Natural killer cell treated with Interleukin-12 subunit alpha and Interleukin-12 subunit beta and Interleukin-15 and Interleukin-18, amount 100 ng/mL, for 72 hours (primary cell): ENCODE measurements around the gene FTCDNL1. TPM values are rescaled to one million over a fixed set of nuclear protein-coding genes. Genes with fewer than 3 reads are reported as not detected.
A peak's percentile ranks its signal among the peaks of the same experiment; 100 is the strongest.

Source experiments
- ATAC-seq, 2 donors: fragments of 150-1000 bp; cut with Tn5 transposase in 1 of 2; sonication (Bioruptor Pico), chemical (Tn5 transposase) in 1 of 2; 2 replicates each; pipeline ENCODE4 v1.10.0; 2021
- DNase-seq: peaks from one replicate; pipeline ENCODE4 v3.0.0; 2022; ENCODE audit warnings: low spot score
- H3K27ac Mint-ChIP-seq, 2 donors: 1 replicate in 1 of 2; 2 replicates in 1 of 2; pipeline ENCODE4 v1.8.0; 2022; ENCODE audit warnings: mixed read lengths in 2 of 2, mild to moderate bottlenecking in 1 of 2, moderate library complexity in 1 of 2
- H3K27me3 Mint-ChIP-seq, 2 donors: 1 replicate in 1 of 2; 2 replicates in 1 of 2; pipeline ENCODE4 v1.8.0; 2022; ENCODE audit warnings: mixed read lengths in 2 of 2
- H3K36me3 Mint-ChIP-seq: one replicate; pipeline ENCODE4 v1.8.0; 2022; ENCODE audit warnings: mixed read lengths
- H3K4me1 Mint-ChIP-seq, 2 donors: 1 replicate in 1 of 2; 2 replicates in 1 of 2; pipeline ENCODE4 v1.8.0; 2022; ENCODE audit warnings: low read depth in 2 of 2, mixed read lengths in 2 of 2, mild to moderate bottlenecking in 1 of 2
- H3K4me3 Mint-ChIP-seq: one replicate; pipeline ENCODE4 v1.8.0; 2022; ENCODE audit warnings: mixed read lengths
- H3K9me3 Mint-ChIP-seq: 2 replicates; pipeline ENCODE4 v1.8.0; 2022; ENCODE audit warnings: mixed read lengths
- total RNA-seq, 2 donors: library from RNA; stranded (reverse); gene quantifications; one replicate each; pipeline ENCODE4 v1.2.3, GENCODE V29; 2022

Gene FTCDNL1
- total RNA-seq, 2 donors from 2014 or later = 0.48 to 2.2 TPM

DNA sequence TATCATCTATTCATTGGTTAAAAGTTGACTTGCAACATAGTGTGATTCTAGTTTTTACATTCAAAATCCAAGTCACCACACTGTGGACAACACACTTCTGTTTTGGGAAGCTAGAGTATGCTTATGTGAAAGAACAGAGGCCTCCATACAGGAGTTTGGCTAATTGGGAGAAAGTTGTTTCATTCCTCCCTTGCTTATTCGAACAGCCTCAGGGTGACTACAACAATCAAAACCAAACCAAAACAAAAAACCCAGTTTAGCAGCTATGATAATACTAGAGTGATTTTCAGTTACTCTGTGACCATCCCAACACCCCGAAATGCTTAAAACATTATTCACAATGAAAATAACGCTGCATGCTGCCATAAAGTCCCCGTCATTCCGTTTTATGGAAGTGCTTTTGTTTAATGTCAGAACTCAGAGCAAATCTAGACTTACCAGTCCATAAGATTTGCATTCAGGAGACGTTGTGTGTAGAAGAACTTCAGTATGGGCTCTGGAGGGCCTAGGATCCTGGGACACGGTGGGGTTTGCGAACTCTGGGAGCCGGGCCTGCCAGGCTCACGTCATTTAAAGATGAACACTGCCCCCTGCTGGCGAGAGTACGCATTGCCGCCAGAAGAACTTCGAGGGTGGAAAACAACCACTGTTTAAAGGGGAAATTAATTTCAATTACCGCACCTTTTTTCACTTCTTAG, 111.4 kb downstream of the FTCDNL1 start:
- no peaks in the 10 kb centered on the region for H3K36me3 Mint-ChIP-seq
- ATAC-seq (peak in 1 of 2 donors; percentile 57), DNase-seq (peak; percentile 69)
- H3K27ac Mint-ChIP-seq = no peak overlapping the region
- H3K9me3 Mint-ChIP-seq = no peaks in the 10 kb centered on the region
- peaks cover 22 to 35% of the 10 kb centered on the region in 2 donors for H3K27me3 Mint-ChIP-seq
- no peak overlapping the region for H3K4me3 Mint-ChIP-seq
- H3K4me1 Mint-ChIP-seq = peaks cover 7 to 11% of the 10 kb centered on the region in 2 donors

DNA sequence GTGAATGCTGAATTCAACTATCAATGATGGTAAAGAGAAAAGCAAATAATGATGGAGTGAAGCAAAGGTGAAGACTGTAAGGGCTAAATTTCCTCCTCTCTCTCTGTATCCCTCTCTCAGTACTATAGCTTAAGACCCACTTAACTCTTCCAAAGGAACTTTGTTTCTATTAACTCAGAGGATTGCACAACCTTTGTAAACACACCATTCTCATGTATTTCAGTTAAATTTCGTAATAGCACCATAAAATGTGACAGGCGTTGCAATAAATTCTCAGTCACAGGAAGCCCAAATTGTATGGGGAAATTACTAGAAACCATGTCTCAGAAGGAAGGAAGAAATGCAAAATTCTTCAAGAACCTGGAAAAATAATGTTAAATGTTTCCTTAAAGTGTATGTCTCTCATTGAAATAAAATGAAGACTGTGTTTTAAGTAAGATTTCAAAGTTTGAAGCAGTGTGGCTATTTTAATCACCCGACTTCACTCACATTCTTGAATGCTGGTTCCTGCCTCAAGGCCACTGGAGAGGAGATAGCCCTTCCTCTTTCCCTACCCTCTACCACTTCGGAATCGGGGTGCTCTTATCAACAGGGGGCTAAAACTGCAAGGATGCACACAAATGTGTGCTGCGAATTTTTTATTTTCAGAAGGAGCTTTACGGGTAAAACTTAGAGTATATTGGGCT, 112.1 kb downstream of the FTCDNL1 start:
- Mint-ChIP-seq H3K27ac (no peak overlapping the region), H3K9me3 (no peaks in the 10 kb centered on the region), H3K4me3 (no peak overlapping the region), H3K4me1 (peaks cover 7 to 11% of the 10 kb centered on the region in 2 donors), H3K36me3 (no peaks in the 10 kb centered on the region), H3K27me3 (peaks cover 22 to 35% of the 10 kb centered on the region in 2 donors)
- ATAC-seq (peak in 1 of 2 donors; percentile 16), DNase-seq (no peak)

DNA sequence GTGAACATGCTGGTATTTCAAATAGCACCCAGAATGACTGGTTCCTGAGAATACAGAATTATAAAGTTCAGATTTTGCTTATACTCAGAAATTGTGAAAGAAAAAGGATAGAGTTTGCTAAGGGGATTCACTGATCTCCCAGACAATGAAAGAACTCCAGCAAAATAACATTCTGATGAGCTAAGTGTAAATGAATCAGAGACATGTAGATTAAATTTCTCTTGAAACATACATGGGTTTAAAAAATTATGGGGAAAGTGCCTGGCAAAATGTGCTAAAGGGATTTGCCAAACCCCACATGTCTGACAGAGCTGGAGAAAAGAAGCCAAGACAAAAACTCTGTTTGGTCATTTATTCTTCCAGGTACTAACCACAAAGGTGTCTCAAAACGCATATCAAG, 116.3 kb downstream of the FTCDNL1 start:
- Mint-ChIP-seq H3K9me3 (no peaks in the 10 kb centered on the region), H3K36me3 (no peaks in the 10 kb centered on the region), H3K4me3 (no peak overlapping the region), H3K27ac (no peak overlapping the region), H3K27me3 (peaks cover 18 to 30% of the 10 kb centered on the region in 2 donors), H3K4me1 (peaks cover 2 to 7% of the 10 kb centered on the region in 2 donors)
- DNase-seq = no peak
- no peak for ATAC-seq

DNA sequence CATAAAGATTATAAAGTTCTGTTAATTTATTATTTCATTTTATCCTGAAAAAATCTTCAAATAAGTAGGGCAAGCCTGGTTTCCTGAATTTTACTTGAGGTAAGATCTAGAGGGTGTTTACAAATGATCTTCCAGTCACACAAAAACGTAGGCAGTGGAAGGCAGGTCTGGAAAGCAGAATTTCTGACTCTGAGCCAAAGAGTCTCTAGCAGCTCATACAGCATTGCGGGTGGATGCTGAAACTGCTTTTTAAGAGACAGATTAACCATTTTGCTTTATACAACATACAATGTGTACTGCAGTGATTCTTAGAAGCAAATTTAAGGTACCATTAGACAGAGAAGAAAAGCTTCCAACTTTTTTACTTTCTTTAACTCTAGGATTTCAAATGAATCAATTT, 117.0 kb downstream of the FTCDNL1 start:
- H3K4me3 Mint-ChIP-seq = no peak overlapping the region
- H3K4me1 Mint-ChIP-seq = peaks cover 0 to 2% of the 10 kb centered on the region in 2 donors
- no peaks in the 10 kb centered on the region for H3K36me3 Mint-ChIP-seq
- H3K27me3 Mint-ChIP-seq = peaks cover 17 to 25% of the 10 kb centered on the region in 2 donors
- H3K27ac Mint-ChIP-seq = no peak overlapping the region
- no peak for ATAC-seq
- DNase-seq = no peak
- H3K9me3 Mint-ChIP-seq = no peaks in the 10 kb centered on the region

DNA sequence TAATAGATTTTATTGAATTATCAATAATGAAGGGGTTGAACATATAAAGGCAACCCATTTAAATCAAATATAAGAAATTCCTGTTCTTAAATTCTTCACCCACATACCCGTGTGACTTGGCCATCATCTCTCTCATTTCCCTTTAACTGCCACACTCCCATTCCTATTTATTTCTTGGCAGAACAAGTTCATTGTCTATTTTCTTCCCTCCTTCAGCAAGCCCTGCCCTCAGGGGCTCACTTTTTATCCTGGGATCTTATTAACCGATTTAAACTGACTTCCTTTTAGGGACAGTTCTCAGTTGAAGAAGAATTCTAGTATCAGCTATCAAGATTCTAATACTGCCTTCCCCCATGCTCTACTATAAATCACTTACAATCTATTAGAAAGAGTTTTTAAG, 123.2 kb downstream of the FTCDNL1 start:
- H3K27me3 Mint-ChIP-seq = peaks cover 11 to 35% of the 10 kb centered on the region in 2 donors
- no peak overlapping the region for H3K27ac Mint-ChIP-seq
- ATAC-seq = no peak
- H3K4me3 Mint-ChIP-seq = no peak overlapping the region
- no peaks in the 10 kb centered on the region for H3K9me3 Mint-ChIP-seq
- no peak for DNase-seq
- no peaks in the 10 kb centered on the region for H3K36me3 Mint-ChIP-seq
- H3K4me1 Mint-ChIP-seq = no peaks in the 10 kb centered on the region

DNA sequence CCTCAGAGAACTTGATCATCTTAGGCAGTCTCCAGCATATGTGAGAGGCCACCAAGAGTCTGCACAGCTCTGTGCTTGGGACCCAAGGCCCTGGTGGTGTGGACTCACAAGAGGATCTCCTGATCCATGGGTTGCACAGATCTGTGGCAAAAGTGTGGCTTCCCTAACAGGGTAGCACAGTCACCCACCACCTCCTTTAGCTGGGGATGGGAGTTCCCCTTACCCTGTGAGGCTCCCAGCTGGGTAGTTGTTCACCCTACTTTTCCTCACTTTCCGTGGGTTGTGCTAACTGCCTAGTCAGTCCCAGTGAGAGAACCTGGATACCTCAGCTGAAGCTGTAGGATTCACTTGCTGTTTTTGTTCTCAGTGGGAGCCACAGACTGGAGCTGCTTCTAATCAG, 123.7 kb downstream of the FTCDNL1 start:
- Mint-ChIP-seq H3K27me3 (peaks cover 11 to 34% of the 10 kb centered on the region in 2 donors), H3K36me3 (no peaks in the 10 kb centered on the region), H3K4me3 (no peak overlapping the region), H3K4me1 (no peaks in the 10 kb centered on the region), H3K9me3 (no peaks in the 10 kb centered on the region), H3K27ac (no peak overlapping the region)
- DNase-seq = no peak
- peak; percentile 15 to 17 for ATAC-seq

DNA sequence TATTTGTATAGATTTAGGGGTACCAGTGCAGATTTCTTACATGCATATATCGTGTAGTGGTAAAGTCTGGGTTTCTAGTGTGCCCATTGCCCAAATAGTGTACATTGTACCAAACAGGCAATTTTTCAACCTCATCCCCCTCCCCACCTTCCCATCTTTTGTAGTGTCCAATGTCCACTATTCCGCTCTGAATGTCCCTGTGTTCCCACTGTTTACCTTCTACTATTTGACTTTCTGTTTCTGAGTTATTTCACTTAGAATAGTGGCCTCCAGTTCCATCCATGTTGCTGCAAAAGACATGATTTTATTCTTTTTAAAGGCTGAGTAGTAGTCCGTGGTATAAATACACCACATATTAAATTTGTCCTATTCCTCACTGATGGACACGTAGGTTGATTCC, 132.9 kb downstream of the FTCDNL1 start:
- ATAC-seq (no peak), DNase-seq (no peak)
- H3K4me1 Mint-ChIP-seq = no peaks in the 10 kb centered on the region
- H3K27me3 Mint-ChIP-seq = peaks cover 3 to 9% of the 10 kb centered on the region in 2 donors
- no peak overlapping the region for H3K4me3 Mint-ChIP-seq
- no peak overlapping the region for H3K27ac Mint-ChIP-seq
- peaks cover 3% of the 10 kb centered on the region for H3K9me3 Mint-ChIP-seq
- H3K36me3 Mint-ChIP-seq = no peaks in the 10 kb centered on the region

DNA sequence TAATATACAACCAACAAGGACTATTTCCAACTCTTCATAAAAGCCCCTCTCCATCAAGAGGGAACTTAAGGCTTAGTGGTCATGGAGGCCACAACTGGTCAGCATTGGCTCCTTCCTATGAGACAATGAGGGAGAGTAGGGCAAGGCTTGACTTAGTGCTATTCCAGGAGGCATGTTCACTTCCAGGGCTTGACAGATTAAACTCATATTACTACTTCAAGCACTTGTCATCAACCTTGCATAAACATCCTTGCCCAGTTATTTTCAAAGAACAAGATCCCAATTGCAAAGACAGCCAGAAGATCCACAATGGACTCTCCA, 133.4 kb downstream of the FTCDNL1 start:
- H3K36me3 Mint-ChIP-seq = no peaks in the 10 kb centered on the region
- DNase-seq = no peak
- no peak overlapping the region for H3K4me3 Mint-ChIP-seq
- H3K27ac Mint-ChIP-seq = no peak overlapping the region
- no peaks in the 10 kb centered on the region for H3K4me1 Mint-ChIP-seq
- no peak for ATAC-seq
- H3K27me3 Mint-ChIP-seq = peaks cover 6 to 14% of the 10 kb centered on the region in 2 donors
- peaks cover 3% of the 10 kb centered on the region for H3K9me3 Mint-ChIP-seq

DNA sequence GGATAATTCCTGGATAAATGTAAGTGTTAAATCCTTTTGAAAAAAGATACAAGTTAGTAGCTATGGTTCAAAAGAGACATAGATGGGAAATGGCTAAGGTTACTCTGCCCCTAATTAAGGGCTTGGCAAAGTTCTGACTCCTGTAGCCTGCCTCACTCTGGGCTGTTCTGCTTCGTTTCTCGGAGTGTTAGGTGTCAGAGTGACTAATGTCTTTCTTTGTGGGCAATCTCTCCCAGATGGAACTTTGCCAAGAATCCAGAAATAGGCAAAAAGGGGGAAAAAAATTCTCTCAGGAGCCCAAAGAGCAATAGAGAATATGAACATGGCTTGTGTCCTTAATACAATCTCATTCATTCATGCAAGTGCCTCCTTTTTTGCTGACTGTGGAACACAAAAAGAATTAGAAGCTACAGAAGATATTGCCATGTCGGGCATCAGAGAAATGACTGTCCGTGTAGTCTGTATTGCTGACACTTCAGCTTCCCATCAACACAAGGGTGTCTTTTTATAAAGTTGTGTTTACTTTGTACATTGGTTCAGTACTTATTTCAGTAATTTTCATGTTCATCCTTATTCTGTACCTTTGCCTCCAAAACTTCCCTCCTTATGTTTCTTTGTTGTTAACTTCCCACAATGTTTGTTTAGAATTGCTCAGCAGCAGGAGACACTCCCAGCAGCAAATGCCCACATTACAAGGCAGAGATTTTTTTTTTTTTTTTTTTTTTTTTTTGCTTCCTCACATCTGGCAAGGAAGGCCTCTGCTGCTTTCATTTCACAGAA, 134.0 kb downstream of the FTCDNL1 start:
- ATAC-seq (no peak), DNase-seq (no peak)
- H3K36me3 Mint-ChIP-seq = no peaks in the 10 kb centered on the region
- H3K4me1 Mint-ChIP-seq = no peaks in the 10 kb centered on the region
- H3K27me3 Mint-ChIP-seq = peaks cover 6 to 16% of the 10 kb centered on the region in 2 donors
- no peak overlapping the region for H3K4me3 Mint-ChIP-seq
- H3K9me3 Mint-ChIP-seq = peaks cover 3% of the 10 kb centered on the region
- no peak overlapping the region for H3K27ac Mint-ChIP-seq

DNA sequence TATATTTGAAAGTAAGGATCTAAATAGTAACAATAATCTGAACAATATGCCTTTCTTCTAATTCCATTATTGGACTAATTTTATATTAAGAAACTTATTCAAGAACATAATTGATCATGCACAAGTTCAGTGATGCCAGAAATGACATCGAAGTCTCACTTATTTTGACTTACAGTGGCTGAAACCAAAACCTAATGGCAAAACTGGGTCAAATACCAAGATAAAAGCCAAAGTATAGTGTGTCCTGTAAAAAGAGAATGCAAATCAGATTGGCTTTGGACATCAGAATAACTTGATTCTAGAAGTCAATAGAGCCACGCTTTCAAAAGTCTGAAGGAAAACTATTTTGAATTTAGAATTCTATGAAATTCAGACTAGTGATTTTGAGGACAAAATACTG, 137.2 kb downstream of the FTCDNL1 start:
- Mint-ChIP-seq H3K27ac (no peak overlapping the region), H3K4me1 (no peaks in the 10 kb centered on the region), H3K27me3 (peaks cover 7 to 22% of the 10 kb centered on the region in 2 donors), H3K4me3 (no peak overlapping the region), H3K36me3 (no peaks in the 10 kb centered on the region), H3K9me3 (no peaks in the 10 kb centered on the region)
- ATAC-seq (no peak), DNase-seq (no peak)

DNA sequence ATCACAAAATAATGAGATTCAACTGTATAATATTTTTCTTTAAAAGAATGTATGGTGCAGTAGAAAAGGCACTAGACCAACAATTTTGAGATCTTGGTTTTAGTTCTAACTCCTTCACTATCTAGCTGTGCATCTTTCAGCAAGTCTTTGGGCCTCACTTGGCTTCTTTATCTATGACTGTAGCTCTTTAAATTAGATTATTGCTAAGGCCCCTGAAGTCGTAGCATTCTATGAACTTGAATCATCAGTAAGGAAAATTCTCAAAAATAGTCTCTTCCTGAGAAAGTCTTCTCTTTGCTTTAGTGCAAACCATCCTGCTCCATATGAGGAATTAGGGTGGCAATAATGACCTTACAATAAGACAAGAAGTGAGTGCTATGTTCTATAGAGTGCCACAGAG, 140.4 kb downstream of the FTCDNL1 start:
- H3K4me3 Mint-ChIP-seq = no peak overlapping the region
- no peaks in the 10 kb centered on the region for H3K4me1 Mint-ChIP-seq
- DNase-seq (no peak), ATAC-seq (no peak)
- peaks cover 7 to 21% of the 10 kb centered on the region in 2 donors for H3K27me3 Mint-ChIP-seq
- no peaks in the 10 kb centered on the region for H3K9me3 Mint-ChIP-seq
- H3K36me3 Mint-ChIP-seq = peaks cover 4% of the 10 kb centered on the region
- no peak overlapping the region for H3K27ac Mint-ChIP-seq
